ENCODE results near the gene IMPG1.

Gene IMPG1, protein sequence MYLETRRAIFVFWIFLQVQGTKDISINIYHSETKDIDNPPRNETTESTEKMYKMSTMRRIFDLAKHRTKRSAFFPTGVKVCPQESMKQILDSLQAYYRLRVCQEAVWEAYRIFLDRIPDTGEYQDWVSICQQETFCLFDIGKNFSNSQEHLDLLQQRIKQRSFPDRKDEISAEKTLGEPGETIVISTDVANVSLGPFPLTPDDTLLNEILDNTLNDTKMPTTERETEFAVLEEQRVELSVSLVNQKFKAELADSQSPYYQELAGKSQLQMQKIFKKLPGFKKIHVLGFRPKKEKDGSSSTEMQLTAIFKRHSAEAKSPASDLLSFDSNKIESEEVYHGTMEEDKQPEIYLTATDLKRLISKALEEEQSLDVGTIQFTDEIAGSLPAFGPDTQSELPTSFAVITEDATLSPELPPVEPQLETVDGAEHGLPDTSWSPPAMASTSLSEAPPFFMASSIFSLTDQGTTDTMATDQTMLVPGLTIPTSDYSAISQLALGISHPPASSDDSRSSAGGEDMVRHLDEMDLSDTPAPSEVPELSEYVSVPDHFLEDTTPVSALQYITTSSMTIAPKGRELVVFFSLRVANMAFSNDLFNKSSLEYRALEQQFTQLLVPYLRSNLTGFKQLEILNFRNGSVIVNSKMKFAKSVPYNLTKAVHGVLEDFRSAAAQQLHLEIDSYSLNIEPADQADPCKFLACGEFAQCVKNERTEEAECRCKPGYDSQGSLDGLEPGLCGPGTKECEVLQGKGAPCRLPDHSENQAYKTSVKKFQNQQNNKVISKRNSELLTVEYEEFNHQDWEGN

DNA sequence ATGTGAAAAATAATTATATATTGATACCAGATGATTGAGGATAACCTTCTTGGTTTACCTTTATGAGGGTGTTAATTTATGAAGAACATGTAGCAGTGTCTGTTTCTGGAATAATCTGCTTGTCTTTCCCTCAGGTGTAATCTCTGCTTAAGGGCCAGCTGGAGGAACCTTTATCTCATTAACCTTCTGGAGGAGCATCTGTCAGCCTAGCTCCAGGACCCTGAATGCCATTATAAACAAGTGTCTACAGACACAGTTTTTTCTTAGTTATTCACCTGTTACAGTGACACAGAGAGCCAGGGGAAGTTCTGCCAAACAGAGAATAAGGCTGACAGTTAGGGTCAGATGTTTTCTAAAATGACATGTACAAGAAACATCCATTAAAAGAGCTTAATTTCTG, at the start of gene IMPG1:
Gene IMPG1, minus strand, starts transcription at position 101 of the 400 bp plus-strand sequence. CDS start 174 bp downstream, outside the sequence.
- no peak for DNase-seq (ENCODE audit: low read depth in 2 of 2)

DNA sequence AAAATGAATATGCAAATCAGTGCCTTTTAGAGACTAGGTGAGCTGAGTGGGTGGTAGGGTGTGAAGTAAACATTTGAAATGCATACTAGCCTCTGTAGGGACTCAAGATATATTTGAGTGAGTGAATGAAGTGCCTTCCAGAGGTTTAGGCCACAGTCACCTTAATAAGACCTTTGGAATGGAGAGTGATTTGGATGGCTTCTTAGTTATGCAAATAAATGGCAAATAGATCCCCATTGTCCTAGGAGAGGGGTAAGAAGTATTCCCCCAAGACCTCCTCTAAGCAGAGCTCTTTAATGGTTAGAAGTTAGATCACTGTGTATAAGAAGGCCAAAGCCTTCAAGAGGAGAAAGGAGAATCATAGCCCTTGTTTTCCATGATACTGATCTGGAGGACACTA, 47.8 kb upstream of the IMPG1 start:
- DNase-seq (ENCODE audit: low read depth in 2 of 2), result no peak

DNA sequence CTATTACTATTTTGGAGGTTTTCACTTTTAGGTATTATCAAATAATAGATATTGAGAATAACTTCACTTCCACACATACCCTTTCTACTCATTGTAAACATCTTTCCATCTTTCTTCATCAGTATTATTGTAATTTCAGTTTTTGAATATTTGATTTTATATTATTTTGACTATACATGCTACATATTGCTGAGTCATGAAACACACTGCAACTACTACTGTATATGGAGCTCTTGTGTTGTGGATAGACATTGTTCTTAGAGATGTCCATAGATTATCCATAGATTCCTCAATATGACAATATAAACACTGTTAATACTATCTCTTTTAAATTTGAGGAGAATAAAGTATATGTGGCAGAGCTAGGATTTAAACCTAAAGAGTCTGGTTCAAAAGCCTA, 819 bp upstream of the IMPG1 start:
- DNase-seq (ENCODE audit: low read depth in 2 of 2), result no peak

DNA sequence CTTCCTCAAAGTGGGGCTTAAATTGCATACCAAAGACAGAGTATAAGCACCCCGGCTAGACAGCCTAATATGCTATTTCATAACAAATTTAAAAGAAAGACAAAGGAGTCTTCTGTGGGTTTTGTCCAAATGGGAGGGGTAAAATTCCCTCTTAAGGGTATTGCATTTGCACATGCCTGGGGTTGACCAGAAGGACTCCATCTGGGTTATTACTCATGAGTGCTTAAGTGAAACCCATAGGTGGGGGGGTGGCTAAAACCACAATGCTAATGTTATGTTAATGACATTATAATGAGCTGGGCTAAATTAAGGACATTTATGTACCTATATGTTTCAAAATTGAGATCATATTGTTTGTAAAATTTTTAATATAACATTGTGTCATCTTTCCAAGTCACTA, 15.0 kb downstream of the IMPG1 start:
- no peak for DNase-seq (ENCODE audit: low read depth in 2 of 2)

DNA sequence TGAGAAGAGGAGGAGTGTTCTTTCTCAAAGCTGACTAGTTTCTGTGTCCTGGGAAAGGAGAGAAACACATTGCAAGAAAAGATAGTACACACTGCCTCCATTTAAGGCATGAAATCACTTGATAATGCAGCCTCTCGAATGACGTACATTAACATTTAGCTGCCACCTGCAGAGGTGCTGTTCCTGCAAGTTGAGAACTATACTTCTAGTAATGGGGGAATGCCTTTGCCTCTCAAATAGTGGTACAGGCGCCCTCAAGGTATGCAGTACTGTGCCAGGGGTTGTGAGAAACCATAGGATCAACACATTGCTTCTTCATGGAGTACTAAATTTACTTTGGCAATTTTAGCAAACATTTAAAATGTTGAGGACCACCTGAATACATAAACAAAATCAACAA, 20.1 kb downstream of the IMPG1 start:
- DNase-seq (ENCODE audit: low read depth in 2 of 2), result no peak

DNA sequence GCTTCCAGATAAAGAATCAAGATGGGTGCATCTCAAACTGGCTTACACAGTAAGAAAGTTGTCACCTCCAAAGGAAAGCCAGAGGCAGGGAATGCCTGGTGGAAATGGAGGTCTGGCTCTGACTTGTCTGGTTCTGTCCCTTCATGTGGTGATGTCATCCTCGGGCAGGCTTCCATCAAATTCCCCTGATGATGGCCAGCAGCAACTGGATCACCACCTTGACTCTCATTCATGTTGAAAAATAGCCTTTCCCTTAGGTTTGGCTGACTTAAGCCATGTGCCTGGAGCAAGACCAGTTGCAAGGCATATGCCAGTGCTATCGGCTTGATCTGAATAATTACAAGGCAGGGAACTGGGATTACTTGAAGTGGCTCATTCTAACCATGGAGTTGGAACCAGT, 28.8 kb downstream of the IMPG1 start:
- no peak for DNase-seq (ENCODE audit: low read depth in 2 of 2)

DNA sequence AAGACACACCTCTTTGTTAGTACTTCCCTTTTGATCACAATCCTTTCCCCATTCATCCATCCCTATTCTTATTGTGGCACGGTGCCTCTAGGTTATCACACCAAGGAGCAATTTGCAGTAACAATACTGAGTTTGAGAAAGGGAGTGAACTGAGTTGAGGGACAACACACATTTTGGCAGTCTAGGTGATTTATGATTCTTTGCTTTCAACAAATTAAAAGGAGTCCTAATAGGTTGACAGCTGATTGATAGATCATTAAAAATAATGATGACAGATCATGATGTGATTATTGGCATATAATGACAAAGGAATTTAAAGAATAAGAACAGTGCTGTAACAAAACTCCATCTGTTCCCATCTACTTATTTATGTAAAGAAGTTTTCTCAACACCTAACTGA, 36.7 kb downstream of the IMPG1 start:
- no peak for DNase-seq (ENCODE audit: low read depth in 2 of 2)

DNA sequence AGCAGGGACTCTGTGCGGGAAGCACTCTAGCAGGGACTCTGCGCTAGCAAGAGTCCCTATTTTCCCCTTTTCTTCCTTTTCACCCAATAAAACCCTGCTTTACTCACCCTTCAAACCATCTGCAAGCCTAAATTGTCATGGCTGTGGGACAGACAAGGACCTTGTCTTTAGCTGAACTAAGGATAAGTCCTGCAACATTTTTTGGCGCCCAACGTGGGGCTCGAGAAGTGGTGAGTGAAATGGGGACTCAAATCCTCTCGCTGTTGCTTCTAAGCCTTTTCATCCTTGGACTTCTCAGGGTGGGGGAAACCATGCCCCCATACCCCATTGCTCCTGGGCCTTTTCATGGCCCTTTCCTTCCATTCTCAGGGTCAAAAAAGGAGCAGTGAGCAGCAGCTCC, 46.4 kb downstream of the IMPG1 start:
- no peak for DNase-seq (ENCODE audit: low read depth in 2 of 2)

DNA sequence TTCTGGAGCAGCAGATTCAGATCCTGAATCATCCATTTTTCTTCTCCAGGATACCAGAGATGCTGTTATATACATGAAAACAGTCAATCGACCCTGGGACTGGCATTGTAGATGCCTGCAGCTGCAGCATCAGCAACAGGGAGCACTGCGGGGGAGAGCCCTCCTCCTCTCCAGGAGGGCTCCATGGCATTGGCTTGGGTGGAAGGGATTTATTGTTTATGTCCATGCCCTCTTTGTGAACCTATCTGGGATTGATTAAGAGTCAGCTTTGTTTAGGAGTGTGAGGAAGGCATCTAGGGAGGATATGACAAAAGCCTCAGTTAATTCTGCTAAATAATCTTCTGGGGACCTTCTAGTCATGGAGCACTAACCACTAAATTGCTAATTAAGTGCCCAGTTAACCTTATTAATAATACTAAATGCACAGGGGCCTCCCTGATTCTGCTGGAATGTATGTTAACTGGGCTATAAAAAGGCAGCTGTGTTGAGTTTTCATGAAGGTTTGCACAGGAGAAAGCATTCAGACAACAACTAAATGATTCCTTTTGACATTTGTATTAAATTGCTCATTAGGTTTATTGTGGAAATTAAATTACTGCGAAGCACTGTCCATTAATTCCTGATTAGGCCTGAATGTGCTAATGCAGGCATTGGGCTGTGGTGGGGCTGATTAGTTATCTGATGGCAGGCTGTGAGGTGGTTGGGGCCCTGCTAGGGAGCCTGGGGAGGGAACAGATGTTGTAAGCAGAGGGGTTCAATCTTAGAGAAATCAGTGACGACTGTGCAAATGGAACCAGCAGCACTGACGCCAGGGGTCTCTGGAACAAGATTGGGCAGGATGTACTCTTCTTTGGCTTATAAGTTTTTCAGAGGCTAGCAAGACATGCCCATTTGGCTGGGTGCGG, 57.6 kb downstream of the IMPG1 start:
- no peak for DNase-seq (ENCODE audit: low read depth in 2 of 2)

DNA sequence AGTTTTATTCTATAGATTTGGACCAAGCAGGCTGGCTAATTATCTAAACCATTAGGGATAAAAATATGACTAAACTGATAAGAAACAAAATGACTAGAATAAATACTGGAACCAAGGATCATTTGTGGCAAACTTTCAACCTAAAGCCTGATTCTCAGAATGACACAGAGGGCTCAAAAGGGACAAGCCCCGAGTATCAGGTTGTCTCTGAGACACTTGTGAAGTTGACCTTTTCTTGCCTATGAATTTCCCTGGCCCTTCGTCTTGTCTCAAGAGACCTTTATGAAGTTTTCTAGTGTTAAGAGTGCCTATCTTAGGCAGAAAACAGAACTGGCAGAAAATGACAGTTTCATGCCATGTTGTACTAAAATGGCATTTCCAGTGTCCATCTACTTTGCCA, 68.3 kb downstream of the IMPG1 start:
- no peak for DNase-seq (ENCODE audit: low read depth in 2 of 2)

DNA sequence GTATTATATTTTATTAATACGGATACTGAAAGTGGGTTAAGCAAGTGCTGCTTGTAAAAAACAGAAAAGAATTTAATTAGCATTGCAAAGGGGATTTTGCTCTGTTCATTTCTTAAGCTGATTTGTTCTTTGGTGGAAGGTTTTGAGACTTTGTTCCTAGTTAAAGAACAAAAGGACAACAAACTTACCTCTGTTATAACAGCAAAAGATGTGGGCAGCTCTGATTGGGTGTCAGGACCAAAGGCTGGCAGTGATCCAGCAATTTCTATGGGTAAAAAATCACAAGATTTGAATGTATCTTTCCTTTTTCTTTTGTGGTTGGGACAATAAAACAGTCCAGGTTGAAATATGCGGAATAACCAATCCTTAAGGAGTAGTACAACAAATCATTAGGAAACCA, 68.8 kb downstream of the IMPG1 start:
- no peak for DNase-seq (ENCODE audit: low read depth in 2 of 2)

DNA sequence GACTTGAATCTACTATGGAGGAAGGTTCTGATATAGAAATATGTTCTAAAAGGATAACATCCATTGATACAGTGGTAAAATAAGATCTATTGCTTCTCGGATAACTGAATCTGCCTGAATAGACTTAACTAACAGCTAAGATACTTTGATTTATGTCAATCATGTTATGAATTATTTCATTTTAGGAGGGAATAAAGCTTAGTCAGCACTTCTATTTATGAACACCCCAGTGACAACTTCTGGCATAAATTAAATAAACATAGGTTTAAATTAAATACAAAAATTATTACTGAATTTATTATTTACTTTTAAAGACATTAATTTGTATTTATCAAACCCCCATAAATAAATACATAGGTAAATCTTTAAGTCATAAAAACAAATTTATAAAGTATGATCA, 69.3 kb downstream of the IMPG1 start:
- no peak for DNase-seq (ENCODE audit: low read depth in 2 of 2)

DNA sequence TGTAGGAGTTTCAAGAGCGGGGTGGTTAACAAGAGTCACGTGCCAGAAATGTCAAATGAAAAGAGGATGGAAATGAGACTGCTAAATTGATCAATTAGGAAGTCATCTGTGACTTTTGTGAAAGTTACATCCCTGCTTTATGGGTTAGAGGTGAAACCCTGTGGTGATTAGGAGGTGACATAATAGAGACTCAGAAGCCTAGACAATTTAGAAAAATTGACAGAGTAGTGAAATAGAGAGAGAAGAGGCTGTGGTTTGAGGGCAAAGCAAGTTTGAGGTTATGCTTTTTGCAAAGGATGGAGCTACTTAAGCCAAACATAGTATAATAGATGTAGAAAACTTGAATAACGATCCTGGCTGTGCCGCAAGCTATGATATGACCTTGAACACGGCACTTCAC, 71.8 kb downstream of the IMPG1 start:
- DNase-seq (ENCODE audit: low read depth in 2 of 2), result no peak

DNA sequence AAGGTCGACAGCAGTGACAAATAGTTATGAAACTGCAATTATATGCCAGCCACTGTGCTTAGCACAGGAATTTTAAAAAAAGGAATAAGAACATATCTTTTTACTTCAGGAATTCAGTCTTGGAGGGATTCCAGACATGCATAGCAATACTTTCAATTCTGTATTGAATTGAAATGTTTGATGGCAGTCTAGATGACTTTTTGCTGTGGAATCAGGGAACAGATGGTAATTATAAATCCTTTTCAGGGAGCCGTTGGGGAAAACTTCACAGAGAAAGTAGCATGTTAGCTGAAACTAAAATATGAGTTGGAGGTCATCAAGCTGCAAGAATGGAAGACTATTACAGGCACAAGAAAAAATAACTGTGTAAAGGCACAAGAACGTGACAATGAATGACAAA, 74.8 kb downstream of the IMPG1 start:
- DNase-seq (ENCODE audit: low read depth in 2 of 2), result no peak

DNA sequence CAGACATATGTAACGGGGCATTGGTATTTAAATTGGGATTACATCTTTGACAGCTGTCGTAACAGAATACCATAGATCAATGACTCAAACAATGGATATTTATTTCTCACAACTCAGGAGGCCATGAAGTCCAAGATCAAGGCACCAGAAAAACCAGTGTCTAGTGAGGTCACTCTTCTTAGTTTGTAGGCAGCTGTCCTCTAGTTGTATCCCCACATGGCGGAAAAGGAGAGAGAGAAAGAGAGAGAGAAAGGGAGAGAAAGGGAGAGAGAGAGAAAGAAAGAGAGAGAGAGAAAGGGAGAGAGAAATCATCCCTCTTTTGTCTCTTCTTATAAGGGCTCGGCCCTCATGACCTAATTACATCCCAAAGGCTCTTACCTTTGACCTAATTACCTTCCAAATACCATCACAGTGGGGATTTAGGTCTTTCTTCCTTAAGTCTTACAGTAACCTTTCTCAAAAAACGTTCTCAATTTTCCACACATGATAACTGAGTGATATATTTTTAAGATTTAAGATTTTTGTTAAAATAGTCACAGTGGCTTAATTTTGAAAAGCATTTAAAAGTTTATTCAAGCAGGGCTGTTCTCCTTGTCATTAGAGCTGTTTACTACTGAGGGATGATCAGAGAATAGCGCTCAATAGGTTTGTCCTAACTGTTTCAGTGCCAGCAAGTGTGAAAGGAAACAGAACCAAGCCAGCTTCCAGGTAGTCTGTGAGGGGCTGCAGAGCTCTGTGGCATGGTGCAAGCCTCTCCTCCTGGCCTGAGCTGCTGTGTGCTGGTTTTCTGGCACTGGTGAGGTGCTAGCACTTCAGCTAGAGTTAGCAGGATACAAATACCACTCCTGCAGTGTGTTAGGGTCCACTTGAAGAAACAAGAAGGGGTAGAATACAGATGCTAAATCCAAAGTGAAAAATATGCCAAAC, 79.0 kb downstream of the IMPG1 start:
- no peak for DNase-seq (ENCODE audit: low read depth in 2 of 2)

DNA sequence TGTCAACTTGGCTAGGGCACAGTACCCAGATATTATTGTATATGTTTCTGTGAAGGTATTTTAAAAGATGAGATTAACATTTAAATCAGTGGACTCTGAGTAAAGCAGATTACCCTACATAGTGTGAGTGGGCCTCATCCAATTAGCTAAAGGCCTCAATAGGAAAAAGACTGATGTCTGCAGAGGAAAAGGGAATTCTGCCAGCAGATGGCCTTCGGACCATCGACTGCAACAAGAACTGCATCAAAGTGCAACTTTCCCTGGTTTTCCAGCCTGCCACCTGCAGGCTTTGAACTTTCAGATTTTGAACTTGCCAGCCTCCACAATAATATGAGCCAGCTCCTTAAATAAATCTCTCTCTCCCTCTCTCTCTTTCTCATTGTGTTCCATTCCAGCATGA, 80.5 kb downstream of the IMPG1 start:
- DNase-seq (ENCODE audit: low read depth in 2 of 2), result no peak

DNA sequence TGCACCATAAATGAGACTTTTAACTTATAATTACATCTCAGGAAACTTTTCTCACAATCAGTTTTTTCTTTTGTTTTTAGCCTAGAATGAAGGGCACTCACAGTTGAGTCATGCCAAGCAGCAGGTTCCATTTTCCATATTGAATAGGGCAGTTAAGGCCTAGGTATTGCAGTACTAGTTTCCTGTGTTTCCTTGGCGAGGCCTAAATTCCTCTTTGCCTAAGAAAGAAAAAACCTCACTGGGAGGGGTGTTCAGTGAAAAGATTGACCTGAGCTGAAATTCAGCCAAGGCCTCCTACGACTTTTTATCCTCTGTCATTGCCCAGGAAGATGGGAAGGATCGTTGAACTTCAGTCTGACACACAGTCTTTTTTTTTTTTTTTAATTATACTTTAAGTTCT, 85.5 kb downstream of the IMPG1 start:
- no peak for DNase-seq (ENCODE audit: low read depth in 2 of 2)

DNA sequence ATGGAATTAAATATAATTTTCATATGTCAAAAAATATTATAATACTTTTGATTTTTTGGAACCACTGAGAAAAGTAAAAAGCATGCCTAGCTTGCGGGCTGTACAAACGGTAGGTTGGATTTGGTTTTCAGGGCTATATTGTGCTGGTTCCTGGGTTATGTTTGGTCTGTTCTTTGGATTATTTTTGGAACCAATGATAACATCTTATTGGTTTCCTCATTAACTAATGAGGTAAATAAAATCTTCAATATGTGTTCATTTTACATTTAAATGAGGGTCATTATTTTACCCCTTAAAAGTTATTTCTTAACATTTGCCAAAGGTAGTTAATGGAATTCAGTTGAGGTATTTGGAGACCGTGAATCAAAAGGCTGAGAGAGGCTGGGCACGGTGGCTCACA, 96.6 kb downstream of the IMPG1 start:
- DNase-seq (ENCODE audit: low read depth in 2 of 2), result no peak

DNA sequence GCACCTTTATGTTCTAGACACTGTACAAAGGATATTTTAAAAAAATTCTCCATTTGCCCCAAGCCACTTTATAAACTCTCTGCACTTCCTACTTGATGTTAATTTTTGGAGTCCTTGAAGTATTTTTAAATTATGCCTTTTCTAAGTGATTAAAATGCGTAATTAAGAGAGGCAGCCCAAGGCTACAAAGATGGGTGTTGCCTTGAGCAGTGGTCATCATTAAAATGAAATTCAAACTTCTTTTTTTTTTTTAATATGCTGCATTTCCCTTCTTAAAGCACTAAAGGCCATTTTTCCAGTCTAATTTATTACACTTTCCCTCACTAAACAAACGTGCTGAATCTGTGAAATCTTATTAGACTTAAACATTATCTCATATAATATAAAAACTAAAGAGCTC, 102.4 kb downstream of the IMPG1 start:
- DNase-seq (ENCODE audit: low read depth in 2 of 2), result no peak

DNA sequence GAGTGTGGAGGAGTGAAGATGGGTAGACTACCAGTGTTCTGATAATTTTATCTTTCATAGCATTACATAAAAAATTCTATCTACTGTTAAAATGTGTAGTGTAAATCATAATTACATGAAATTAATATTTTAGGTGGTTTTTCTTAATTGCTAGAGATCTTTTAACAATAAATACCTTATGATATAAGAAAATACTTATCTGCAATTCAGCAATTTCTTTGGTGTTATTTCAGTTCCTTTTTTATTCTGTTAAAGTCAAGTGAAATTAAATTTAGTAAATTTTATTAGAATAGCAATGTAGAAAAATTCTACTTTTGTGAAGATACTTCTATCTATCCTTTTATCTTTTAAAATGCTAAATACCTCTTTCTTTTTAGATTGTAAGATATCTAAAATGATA, 104.3 kb downstream of the IMPG1 start:
- DNase-seq (ENCODE audit: low read depth in 2 of 2), result no peak

DNA sequence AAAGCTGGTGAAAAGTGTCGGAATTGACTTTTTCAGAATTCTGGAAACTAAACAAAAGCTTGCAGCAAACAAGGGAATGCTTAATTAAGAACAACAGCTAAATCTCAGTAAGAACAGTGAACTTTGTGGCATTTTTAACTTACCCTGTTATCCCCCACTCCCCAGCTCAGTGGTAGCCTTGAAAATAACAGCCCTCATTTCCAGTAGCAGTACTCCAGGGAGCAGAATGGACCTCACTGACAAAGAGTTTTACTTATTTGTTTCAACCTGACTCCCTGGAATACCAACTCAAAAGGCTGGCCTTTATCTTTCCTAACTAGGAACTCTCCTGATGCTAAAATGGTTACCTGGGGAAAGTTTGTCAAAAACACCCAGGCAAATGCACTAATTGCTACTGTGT, 108.9 kb downstream of the IMPG1 start:
- DNase-seq (ENCODE audit: low read depth in 2 of 2), result no peak
